Breast epithelium (tissue), 3 donors: Measurements from ENCODE around the gene CDH20.

Source experiments
- CTCF ChIP-seq, 3 donors: fragments of 450-650 bp; IDR thresholded peaks; one replicate each; pipeline ENCODE4 v1.5.1; 2016 to 2017; ENCODE audit warnings: antibody characterized with exemption in 3 of 3, mild to moderate bottlenecking in 3 of 3, moderate library complexity in 3 of 3
- POLR2A ChIP-seq: fragments of 450-650 bp; IDR thresholded peaks from one replicate; pipeline ENCODE4 v1.6.1; 2016; ENCODE audit warnings: antibody characterized with exemption, mild to moderate bottlenecking, moderate library complexity
- POLR2AphosphoS5 ChIP-seq, 3 donors: sonication (generic); formaldehyde crosslinking; IDR thresholded peaks; one replicate each; pipeline ENCODE4 v1.6.1; 2017; ENCODE audit warnings: antibody characterized with exemption in 3 of 3

GRCh38 chr18:61448316-61448715 lies 115.1 kb downstream of the CDH20 start:
- TF ChIP-seq CTCF (IDR thresholded peaks at IDR 0.05) (no peak), POLR2A (no peak), POLR2AphosphoS5 (IDR thresholded peaks at IDR 0.05) (no peak)
